Transverse colon (tissue), 3 donors: ENCODE data around the gene PDE8B.

ENCODE experiments used
- EP300 ChIP-seq: sonication (generic); formaldehyde crosslinking; IDR thresholded peaks from one replicate; pipeline ENCODE4 v1.6.1; 2017; ENCODE audit warnings: antibody characterized with exemption, low read depth
- POLR2A ChIP-seq: fragments of 450-650 bp; IDR thresholded peaks from one replicate; pipeline ENCODE4 v1.6.1; 2016; ENCODE audit warnings: antibody characterized with exemption, mild to moderate bottlenecking, moderate library complexity
- TF ChIP-seq, protein P1 (sequence below), 5 experiments: fragments of 200-600 bp in 3 of 5; fragments of 450-650 bp in 2 of 5; sonication (generic) in 3 of 5; IDR thresholded peaks; 1 replicate in 2 of 5; 2 replicates in 3 of 5; pipeline ENCODE4 v1.5.1; 2016 to 2017; ENCODE audit warnings: antibody characterized with exemption in 5 of 5, inconsistent platforms in 3 of 5, mild to moderate bottlenecking in 2 of 5, moderate library complexity in 1 of 5

GRCh38 chr5:77413049-77413448 lies 202.6 kb downstream of the PDE8B start:
- TF ChIP-seq, protein P1, sequence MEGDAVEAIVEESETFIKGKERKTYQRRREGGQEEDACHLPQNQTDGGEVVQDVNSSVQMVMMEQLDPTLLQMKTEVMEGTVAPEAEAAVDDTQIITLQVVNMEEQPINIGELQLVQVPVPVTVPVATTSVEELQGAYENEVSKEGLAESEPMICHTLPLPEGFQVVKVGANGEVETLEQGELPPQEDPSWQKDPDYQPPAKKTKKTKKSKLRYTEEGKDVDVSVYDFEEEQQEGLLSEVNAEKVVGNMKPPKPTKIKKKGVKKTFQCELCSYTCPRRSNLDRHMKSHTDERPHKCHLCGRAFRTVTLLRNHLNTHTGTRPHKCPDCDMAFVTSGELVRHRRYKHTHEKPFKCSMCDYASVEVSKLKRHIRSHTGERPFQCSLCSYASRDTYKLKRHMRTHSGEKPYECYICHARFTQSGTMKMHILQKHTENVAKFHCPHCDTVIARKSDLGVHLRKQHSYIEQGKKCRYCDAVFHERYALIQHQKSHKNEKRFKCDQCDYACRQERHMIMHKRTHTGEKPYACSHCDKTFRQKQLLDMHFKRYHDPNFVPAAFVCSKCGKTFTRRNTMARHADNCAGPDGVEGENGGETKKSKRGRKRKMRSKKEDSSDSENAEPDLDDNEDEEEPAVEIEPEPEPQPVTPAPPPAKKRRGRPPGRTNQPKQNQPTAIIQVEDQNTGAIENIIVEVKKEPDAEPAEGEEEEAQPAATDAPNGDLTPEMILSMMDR (IDR thresholded peaks at IDR 0.05): no peak
- no peak for TF ChIP-seq POLR2A
- no peak for TF ChIP-seq EP300
